OCI-LY3 (cell line): ENCODE data around the gene ARL5B.

Experiments used
- EZH2phosphoT487 ChIP-seq: fragments of 200-600 bp; shearing (Covaris generic); IDR thresholded peaks from 2 replicates; pipeline ENCODE4 v1.6.1; 2018; ENCODE audit warnings: antibody characterized with exemption, mixed run types, low read depth
- TF ChIP-seq, protein P1 (sequence below): fragments of 200-600, 300-600 bp; sonication (generic); IDR thresholded peaks from 2 replicates; pipeline ENCODE4 v1.5.1; 2014; ENCODE audit warnings: antibody characterized with exemption, low read length, low read depth

DNA sequence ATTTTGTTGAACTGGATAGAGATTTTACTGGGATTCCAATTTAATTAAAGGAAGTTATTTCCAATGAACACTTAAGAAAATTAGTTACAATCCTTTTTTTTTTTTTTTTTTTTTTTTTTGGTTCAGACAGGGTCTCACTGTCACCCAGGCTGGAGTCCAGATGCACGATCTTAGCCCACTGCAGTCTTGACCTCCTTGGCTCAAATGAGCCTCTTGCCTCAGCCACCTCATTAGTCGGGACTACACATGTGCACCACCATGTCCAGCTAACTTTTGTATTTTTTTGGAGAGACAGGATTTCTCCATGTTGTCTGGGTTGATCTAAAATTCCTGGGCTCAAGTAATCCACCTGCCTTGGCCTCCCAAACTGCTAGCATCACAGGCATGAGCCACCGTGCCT is 2.5 kb upstream of the ARL5B start:
- TF ChIP-seq, protein P1, sequence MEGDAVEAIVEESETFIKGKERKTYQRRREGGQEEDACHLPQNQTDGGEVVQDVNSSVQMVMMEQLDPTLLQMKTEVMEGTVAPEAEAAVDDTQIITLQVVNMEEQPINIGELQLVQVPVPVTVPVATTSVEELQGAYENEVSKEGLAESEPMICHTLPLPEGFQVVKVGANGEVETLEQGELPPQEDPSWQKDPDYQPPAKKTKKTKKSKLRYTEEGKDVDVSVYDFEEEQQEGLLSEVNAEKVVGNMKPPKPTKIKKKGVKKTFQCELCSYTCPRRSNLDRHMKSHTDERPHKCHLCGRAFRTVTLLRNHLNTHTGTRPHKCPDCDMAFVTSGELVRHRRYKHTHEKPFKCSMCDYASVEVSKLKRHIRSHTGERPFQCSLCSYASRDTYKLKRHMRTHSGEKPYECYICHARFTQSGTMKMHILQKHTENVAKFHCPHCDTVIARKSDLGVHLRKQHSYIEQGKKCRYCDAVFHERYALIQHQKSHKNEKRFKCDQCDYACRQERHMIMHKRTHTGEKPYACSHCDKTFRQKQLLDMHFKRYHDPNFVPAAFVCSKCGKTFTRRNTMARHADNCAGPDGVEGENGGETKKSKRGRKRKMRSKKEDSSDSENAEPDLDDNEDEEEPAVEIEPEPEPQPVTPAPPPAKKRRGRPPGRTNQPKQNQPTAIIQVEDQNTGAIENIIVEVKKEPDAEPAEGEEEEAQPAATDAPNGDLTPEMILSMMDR: no peak
- no peak for TF ChIP-seq EZH2phosphoT487
